Ovary (tissue), 3 donors: ENCODE measurements around the gene SOX6.

Source experiments
- CTCF ChIP-seq, 3 donors: fragments of 450-650 bp in 2 of 3; fragments of 200-600 bp in 1 of 3; IDR thresholded peaks; one replicate each; pipeline versions ENCODE4 v1.5.1 to v1.8.0; 2016 to 2022; ENCODE audit warnings: antibody characterized with exemption in 3 of 3, mild to moderate bottlenecking in 1 of 3
- EP300 ChIP-seq: sonication (generic); formaldehyde crosslinking; IDR thresholded peaks from one replicate; pipeline ENCODE4 v1.6.1; 2017; ENCODE audit warnings: antibody characterized with exemption
- POLR2A ChIP-seq: fragments of 450-650 bp; IDR thresholded peaks from one replicate; pipeline ENCODE4 v1.6.1; 2017; ENCODE audit warnings: antibody characterized with exemption, mild to moderate bottlenecking, moderate library complexity
- donor health status: DM: no; HTN: no; CAD: no.

GRCh38 chr11:15985127-15985859 is 371.1 kb downstream of the SOX6 start:
- TF ChIP-seq POLR2A (no peak), CTCF (IDR thresholded peaks at IDR 0.05) (no peak), EP300 (no peak)
